KOPT-K1 (cell line): Measurements from ENCODE around the gene CTNNA2.
"Not testable (repeated sequence)": the region's sequence is repeated elsewhere in the genome, so short reads cannot be mapped to it uniquely, and the experiment has no call there.

Experiments
- H3K27ac ChIP-seq: fragments of 200-600 bp; sonication (generic); 2 replicates; pipeline ENCODE4 v1.5.1; 2016; ENCODE audit warnings: antibody characterized with exemption, mild to moderate bottlenecking, low read depth, low read length; ENCODE audit not compliant: poor library complexity, severe bottlenecking
- H3K36me3 ChIP-seq: fragments of 200-600 bp; sonication (generic); 2 replicates; pipeline ENCODE4 v1.5.1; 2017; ENCODE audit warnings: antibody characterized with exemption, mild to moderate bottlenecking, low read length, moderate library complexity; ENCODE audit not compliant: insufficient read depth
- H3K9me3 ChIP-seq: fragments of 200-600 bp; sonication (generic); 2 replicates; pipeline ENCODE4 v1.5.1; 2017; ENCODE audit warnings: antibody characterized with exemption, low read length, mild to moderate bottlenecking; ENCODE audit not compliant: insufficient read depth, poor library complexity, severe bottlenecking

CTNNA2 gene

GRCh38 chr2:80059447-80059846, 546.6 kb downstream of the CTNNA2 start:
- no peak overlapping the region for H3K27ac ChIP-seq
- no peaks in the 10 kb centered on the region for H3K9me3 ChIP-seq
- H3K36me3 ChIP-seq = no peaks in the 10 kb centered on the region

GRCh38 chr2:80061881-80062280, 549.0 kb downstream of the CTNNA2 start:
- no peaks in the 10 kb centered on the region for H3K36me3 ChIP-seq
- no peak overlapping the region for H3K27ac ChIP-seq
- H3K9me3 ChIP-seq = no peaks in the 10 kb centered on the region

- Histone ChIP-seq H3K36me3 (no peaks in the 10 kb centered on the region), H3K27ac (no peak overlapping the region), H3K9me3 (no peaks in the 10 kb centered on the region)
These were observed 549.4 kb downstream of the CTNNA2 start for GRCh38 chr2:80062298-80062697.

GRCh38 chr2:80068038-80068731, 555.3 kb downstream of the CTNNA2 start:
- no peaks in the 10 kb centered on the region for H3K36me3 ChIP-seq
- no peaks in the 10 kb centered on the region for H3K9me3 ChIP-seq
- no peak overlapping the region for H3K27ac ChIP-seq

- H3K9me3 ChIP-seq = no peaks in the 10 kb centered on the region
- H3K36me3 ChIP-seq = no peaks in the 10 kb centered on the region
- H3K27ac ChIP-seq = no peak overlapping the region
These were observed 557.7 kb downstream of the CTNNA2 start for GRCh38 chr2:80070587-80070986.

GRCh38 chr2:80071941-80072340, 559.1 kb downstream of the CTNNA2 start:
- Histone ChIP-seq H3K27ac (no peak overlapping the region), H3K36me3 (no peaks in the 10 kb centered on the region), H3K9me3 (no peaks in the 10 kb centered on the region)

- Histone ChIP-seq H3K27ac (no peak overlapping the region), H3K9me3 (no peaks in the 10 kb centered on the region), H3K36me3 (no peaks in the 10 kb centered on the region)
These were observed 560.3 kb downstream of the CTNNA2 start for GRCh38 chr2:80073134-80073561.

GRCh38 chr2:80074321-80075070, 561.6 kb downstream of the CTNNA2 start:
- Histone ChIP-seq H3K27ac (no peak overlapping the region), H3K36me3 (no peaks in the 10 kb centered on the region), H3K9me3 (no peaks in the 10 kb centered on the region)

- H3K36me3 ChIP-seq = no peaks in the 10 kb centered on the region
- no peak overlapping the region for H3K27ac ChIP-seq
These were observed 562.9 kb downstream of the CTNNA2 start for GRCh38 chr2:80075719-80076118.

GRCh38 chr2:80078290-80079036, 565.6 kb downstream of the CTNNA2 start:
- Histone ChIP-seq H3K27ac (no peak overlapping the region), H3K9me3 (no peaks in the 10 kb centered on the region)

More at GRCh38 chr2:80075719-80076118, 562.9 kb downstream of the CTNNA2 start:
- no peaks in the 10 kb centered on the region for H3K9me3 ChIP-seq

GRCh38 chr2:80080957-80081356, 568.1 kb downstream of the CTNNA2 start:
- Histone ChIP-seq H3K27ac (no peak overlapping the region), H3K36me3 (no peaks in the 10 kb centered on the region), H3K9me3 (no peaks in the 10 kb centered on the region)

More at GRCh38 chr2:80078290-80079036, 565.6 kb downstream of the CTNNA2 start:
- no peaks in the 10 kb centered on the region for H3K36me3 ChIP-seq

- H3K27ac ChIP-seq = no peak overlapping the region
- H3K36me3 ChIP-seq = no peaks in the 10 kb centered on the region
These were observed 574.0 kb downstream of the CTNNA2 start for GRCh38 chr2:80086831-80087230.

GRCh38 chr2:80091237-80091636, 578.4 kb downstream of the CTNNA2 start:
- no peaks in the 10 kb centered on the region for H3K36me3 ChIP-seq
- H3K9me3 ChIP-seq = no peaks in the 10 kb centered on the region
- H3K27ac ChIP-seq = no peak overlapping the region

More at GRCh38 chr2:80086831-80087230, 574.0 kb downstream of the CTNNA2 start:
- H3K9me3 ChIP-seq = no peaks in the 10 kb centered on the region

- Histone ChIP-seq H3K9me3 (no peaks in the 10 kb centered on the region), H3K27ac (no peak overlapping the region), H3K36me3 (no peaks in the 10 kb centered on the region)
These were observed 579.6 kb downstream of the CTNNA2 start for GRCh38 chr2:80092474-80092873.

- not testable (repeated sequence) for H3K27ac ChIP-seq, H3K9me3 ChIP-seq, H3K36me3 ChIP-seq
These were observed 585.7 kb downstream of the CTNNA2 start for GRCh38 chr2:80098503-80098902.
